ENCODE measurements around the gene CT47C1.
A peak's percentile ranks its signal among the peaks of the same experiment; 100 is the strongest.
"Not testable (repeated sequence)": the region's sequence is repeated elsewhere in the genome, so short reads cannot be mapped to it uniquely, and the experiment has no call there.

Gene CT47C1

DNA sequence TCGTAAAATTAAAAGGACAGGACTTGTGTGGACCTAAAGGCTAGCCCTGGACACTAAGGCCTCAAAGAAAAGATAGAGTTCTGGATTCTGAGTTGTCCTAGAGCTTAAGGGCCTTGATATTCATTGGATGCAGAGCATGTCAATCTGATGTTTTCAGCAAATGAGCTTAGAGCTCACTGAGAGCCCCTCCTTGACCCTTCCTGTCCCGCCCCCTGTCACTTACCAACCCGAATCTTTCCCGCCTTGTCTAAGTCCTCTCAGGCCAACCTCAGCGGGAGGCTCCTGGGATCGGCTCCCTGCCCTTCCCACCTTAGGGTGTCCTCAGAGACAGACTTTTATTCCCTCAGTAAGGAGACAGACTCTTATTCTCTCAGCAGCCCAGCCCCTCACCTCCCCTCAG is at the start of gene CT47C1:
CT47C1 (plus strand) TSS at position 250 of the 400 bp plus-strand sequence. CDS start 233 bp downstream, outside the sequence.
- DNase-seq, result no peak

DNA sequence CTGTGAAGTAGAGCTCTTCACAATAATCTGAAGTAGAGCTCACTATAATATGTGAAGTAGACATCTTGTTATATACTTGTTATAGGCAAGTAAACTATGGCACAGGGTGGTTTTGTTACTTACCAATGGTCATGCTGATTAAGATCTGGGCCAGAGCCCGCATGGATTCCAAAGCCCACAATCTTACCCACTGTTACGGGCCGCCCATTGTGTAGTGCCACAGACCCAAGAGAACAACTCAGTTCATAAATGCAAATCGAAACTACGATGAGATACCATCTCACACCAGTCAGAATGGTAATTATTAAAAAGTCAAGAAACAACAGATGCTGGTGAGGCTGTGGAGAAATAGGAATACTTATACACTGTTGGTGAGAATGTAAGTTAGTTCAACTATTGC is 46.9 kb upstream of the CT47C1 start:
- DNase-seq, result no peak

DNA sequence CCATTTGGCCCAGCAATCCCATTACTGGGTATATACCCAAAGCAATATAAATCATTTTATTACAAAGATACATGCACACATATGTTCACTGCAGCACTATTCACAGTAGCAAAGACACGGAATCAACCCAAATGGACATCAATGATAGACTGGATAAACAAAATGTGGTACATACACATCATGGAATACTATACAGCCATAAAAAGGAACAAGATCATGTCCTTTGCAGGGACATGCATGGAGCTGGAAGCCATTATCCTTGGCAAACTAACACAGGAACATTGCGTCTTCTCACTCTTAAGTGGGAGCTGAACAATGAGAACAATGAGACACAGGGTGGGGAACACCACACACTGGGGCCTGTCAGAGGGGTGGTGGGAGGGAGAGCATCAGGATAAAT is 46.4 kb upstream of the CT47C1 start:
- not testable (repeated sequence) for DNase-seq

DNA sequence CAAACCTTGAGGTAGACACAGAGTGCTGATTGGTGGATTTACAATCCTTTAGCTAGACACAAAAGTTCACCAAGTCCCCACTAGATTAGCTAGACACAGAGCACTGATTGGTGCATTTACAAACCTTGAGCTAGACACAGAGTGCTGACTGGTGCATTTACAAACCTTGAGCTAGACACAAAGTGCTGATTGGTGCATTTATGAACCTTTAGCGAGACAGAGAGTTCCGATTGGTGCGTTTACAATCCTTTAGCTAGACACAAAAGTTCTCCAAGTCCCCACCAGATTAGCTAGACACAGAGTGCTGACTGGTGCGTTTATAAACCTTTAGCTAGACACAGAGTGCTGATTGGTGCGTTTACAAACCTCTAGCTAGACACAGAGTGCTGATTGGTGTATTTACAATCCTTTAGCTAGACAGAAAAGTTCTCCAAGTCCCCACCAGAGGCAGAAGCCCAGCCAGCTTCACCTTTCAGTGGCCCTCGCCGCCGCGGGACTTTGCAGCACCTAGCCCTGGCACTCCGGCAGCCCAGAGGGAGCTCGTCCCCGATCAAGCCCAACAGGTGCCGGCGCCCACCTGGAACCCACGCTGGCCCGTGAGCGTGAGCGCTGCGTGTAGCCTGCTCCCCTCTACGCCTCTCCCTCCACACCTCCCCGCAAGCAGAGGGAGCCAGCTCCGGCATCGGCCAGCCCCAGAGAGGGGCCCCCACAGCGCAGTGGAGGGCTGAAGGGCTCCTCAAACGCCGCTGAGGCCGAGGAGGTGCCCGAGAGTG is 44.6 kb upstream of the CT47C1 start:
- DNase-seq, result not testable (repeated sequence)

DNA sequence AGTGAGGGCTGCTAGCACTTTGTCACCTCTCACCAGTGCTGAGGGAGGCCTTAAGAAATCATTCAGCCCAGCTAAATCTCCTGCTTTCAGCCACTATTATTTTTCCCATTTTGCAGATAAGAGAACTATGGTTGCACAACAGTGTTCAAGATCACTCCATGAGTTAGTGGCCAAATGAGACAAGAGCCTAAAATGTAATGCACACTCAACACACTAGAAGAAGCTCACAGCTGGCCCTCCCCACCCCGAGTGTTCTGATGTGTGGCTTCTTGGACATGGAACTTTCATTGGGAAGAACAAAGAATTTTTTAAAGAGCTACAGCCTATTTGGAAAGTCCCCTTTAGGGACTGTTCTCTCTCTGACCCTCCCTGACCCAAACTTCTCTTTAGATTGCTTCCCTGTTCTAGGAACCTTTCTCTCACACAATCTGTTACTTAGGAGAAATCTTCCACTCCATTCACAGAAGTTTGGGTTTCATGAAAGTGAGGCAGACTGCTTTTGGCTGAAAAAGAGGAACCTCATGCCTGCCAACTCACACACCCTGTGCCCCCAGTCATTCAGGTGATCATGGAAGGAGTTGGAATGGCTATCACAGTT is 44.0 kb upstream of the CT47C1 start:
- no peak for DNase-seq

DNA sequence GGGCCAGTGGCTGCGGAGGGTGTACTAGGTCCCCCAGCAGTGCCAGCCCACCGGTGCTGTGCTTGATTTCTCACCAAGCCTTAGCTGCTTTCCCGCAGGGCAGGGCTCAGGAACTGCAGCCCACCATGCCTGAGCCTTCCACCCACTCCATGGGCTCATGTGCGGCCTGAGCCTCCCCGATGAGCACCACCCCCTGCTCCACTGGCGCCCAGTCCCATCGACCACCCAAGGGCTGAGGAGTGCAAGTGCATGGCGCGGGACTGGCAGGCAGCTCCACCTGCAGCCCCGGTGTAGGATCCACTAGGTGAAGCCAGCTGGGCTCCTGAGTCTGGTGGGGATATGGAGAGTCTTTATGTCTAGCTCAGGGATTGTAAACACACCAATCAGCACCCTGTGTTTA is 43.1 kb upstream of the CT47C1 start:
- not testable (repeated sequence) for DNase-seq

DNA sequence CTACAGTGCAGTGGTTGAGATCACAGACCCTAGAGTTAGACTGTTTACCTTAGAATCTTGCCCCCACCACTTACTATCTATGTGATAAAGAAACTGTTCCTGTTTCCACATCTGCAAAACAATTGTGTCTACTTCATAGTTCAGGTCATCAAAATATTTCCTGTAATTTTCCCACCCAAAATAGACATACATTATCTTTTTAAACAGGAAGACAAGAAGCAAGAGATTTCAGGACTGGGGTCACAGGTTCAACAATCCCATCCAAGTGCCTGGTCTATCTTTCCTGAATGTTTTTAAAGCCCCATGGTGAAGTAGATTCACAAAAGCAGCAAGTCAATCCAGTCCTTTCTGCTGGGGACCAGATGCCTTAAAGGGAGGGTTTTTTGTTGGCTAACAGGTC is 41.8 kb upstream of the CT47C1 start:
- no peak for DNase-seq

DNA sequence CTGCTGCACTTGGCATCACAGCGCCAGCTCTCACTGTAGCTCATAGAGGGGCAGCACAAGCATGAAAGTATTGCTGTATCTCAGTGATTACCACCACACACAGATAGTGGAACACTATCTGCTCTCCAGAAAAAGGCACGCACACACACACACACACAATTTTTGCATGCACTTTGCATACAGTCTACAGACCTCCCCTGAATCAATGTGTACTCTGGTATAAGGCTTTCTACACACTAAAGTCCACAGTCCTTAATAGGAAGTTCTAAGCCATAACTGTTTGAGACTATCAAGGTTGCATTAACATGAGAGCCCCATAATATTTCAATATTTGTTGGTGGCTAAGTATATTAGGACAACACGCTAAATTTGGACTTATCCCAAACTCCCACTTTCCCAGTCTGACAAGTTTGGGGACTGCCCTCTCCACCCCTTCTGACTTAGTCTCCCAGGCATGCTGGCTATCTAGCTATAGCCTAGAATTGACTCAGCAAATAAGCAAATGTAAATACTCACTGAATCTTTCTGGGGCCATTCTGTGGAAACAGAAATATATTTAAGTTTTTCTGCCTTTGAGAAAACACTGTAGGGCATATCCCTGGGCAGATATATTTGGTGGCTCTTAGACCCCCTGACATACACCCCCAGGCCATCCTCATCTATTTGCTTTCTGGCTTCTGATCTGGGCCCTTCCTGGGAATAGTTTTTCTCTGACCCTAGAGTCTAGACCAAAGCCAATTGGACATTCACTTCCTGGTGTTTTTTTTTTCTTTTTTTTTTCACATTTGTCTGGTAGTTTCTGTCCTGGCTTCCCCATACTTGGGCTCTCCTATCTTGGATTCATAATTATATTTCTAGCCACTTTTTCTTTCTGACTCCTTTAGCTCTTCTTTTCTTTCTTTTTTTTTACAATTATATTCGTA is 36.4 kb upstream of the CT47C1 start:
- DNase-seq, result no peak

DNA sequence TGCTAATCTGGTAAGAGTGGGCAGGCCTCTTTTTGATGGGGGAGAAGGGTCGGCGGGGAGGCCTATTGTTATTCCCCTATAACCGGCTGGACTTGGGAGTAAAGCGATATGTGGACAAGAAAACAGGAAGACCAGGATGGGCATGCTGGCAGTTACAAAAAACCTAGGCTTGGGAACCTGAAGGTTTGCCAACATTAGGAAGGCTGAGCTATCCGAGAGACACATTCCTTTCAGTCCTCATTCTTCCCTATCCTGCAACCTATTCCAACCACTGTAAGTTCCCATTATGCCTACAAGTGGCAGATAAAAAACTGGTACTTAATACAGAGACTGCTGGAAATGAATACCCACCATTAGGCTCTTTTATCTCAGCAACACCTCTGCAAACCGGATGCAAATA is 32.4 kb upstream of the CT47C1 start:
- DNase-seq, result no peak

DNA sequence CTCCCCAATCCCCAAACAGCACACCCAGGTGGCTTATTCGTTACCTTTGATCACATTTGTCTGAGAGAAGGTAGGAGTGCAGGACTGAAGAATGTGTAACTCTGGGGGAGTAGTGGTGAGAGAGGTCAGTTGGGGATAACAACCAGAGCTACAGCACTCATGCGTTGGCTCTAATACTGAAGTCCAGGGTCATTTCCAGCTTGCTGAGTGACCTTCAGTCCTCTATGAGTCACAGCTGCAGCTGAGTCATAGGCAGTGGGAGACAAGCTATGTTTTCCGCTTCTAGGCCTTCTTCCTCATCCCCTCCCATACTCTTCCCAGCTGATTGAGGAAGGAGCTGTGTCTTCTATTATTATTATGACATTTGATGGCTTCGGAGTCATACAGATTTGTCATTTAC is 31.6 kb upstream of the CT47C1 start:
- peak; percentile 48 for DNase-seq

DNA sequence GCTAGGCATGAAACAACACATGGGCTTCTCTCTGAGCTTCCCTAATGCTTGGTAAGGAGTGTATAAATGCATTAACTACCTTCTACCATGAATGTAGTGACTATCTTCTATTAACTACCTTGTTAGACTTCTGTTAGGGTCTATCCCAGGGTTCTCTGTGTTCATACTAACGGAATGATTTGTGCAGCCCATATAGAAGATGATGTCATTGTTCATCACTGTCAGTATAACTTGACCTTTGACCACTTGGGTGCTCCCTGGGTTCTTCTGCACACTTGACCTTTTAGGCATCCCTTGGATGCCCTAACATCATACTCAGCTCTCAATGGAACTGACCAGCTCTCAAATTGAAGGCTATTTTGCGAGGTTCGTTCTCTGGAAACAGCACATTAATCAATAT is 30.8 kb upstream of the CT47C1 start:
- no peak for DNase-seq

DNA sequence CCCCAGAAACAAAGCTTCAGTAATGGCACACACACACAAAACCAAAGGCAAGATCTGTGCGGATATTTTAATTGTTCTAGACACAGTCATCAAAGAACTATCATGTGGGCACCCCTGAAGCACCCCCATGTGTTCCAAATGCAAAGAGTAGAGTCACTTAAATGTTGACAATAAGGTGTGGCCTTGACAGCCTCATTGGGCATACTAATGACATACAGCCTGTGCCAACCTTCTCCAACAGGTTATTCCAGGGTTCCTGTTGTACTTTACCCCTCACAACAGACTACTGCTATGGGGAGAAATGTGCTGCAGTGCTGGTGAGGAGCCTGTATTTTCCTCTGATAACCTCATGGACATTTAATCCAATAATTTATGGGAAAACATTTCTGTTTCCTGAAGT is 29.8 kb upstream of the CT47C1 start:
- no peak for DNase-seq

DNA sequence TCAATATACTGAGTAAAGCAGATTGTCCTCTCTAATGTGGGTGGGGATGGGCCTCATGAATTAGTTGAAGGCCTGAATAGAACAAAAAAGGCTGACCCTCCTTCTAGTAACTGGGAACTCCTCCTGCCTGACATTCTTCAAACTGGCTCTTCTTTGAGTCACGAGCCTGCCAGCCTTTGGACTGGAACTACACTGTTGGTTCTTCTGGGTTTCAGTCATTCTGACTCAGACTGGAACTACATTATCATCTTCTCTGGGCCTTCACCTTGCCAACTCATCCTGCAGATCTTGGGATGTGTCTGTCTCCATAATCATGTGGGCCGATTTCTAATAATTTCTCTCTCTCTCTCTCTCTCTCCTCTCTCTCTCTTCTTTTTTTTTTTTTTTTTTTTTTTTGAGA is 26.9 kb upstream of the CT47C1 start:
- DNase-seq, result no peak

DNA sequence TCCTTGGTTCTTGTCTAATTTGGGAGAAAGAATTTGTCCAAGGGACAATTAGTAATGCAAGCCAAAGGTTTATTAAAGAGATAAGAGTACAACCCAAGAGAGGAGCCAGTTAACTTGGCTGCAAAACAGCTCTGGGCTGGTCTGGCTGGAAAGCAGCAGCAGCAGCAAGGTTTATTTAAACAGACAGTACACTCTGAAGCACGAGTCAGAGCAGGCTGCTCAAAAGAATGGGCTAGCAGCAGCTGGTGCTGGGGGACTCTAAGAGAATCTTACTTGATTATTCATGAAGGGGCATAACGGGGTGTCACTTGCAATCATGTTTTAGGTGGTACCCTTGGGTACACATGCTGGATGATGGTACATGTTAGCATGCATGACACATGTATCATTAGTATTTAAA is 17.1 kb upstream of the CT47C1 start:
- DNase-seq, result no peak

DNA sequence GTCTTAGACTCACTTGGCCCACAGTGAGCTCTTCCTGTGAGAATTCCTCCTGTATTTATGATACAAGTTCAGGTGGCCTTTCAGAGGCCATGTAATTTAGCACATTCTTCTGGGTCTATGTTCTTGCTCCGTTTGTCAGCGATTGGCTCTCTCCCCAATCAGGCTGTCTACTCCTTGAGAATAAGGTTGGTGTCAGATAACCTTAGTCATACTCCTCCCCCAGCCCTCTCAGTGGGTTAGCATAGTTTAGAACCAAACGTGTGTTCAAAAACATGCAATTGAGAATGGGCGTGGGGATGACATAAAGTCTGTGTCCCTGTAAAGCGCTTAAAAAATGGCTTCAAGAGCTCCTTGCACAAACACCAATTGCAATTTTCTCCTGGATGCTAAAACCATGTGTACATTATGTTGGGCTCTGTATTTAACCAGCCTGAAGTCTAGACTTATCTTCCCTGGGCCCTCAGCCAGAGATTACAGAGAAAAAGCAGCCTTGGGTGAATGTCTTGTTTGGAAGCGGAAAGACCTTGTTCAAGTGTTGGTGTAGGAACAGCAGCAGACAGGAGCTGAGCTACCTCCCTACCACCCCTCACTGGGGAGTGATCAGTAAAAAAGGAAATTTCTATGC is 9.9 kb upstream of the CT47C1 start:
- DNase-seq, result peak; percentile 42

DNA sequence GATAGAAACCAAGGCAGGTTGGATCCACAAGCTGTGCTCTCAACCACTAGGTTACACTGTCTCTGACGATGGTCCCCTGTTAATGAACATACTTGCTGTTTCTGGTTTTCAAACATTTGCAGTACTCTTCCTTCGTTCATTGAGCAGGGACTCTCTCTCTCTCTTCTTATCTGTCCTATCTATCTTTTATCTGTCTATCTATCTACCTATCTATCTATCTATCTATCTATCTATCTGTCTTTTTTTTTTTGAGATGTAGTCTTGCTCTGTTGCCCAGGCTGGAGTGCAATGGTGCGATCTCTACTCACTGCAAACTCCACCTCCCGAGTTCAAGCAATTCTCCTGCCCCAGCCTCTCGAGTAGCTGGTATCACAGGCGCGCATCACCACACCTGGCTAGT is 9.4 kb upstream of the CT47C1 start:
- DNase-seq, result no peak

DNA sequence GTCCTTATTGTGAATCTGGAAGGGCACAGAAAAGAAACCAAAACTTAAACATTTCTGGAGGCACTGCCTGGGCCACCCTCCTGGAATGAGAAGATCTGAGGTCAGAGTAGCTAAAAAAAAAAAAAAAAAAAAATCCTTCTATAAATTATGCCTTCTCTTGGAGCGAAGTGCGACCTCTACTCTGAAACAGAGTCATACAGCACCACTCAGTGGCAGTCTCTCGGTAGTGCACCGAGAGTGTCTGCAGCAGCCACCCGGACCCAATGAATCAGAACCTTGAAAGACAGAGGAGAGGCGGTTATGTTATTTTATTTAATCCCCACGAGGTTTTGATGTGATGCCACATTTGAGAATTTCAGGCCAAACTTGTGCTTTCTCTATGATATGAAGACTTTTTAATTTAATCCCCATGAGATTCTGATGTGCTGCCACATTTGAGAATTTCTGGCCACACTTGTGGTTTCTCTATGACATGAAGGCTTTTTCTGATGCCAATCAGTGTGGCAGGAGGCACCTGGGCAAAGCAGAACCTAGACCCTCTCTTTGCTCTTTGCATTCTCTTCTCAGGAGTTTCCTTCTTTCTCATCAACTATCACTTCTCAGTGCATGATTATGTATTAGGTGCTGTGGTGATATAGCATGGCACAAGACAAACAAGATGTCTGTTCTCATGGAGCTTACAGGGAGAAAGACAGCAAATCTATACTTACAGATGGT is 5.6 kb upstream of the CT47C1 start:
- peak; percentile 46 for DNase-seq

DNA sequence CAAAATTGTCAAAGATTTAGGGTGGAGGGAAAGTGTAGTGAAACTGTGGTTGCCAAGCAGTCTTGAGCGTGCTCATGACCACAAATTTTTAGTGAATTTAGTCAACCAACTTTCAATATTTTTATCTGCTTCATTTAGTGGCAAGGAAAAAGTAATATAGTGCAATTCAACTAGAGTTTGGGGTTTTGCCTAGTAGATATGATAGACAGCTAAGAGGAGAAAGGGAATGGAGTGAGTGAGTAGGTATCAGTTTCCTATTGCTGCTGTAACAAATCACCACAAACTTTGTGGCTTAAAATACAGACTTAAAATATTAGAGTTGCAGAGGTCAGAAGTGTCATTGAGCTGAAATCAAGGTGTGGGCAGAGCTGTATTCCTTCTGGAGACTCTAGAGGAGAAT is 3.7 kb upstream of the CT47C1 start:
- DNase-seq, result no peak

DNA sequence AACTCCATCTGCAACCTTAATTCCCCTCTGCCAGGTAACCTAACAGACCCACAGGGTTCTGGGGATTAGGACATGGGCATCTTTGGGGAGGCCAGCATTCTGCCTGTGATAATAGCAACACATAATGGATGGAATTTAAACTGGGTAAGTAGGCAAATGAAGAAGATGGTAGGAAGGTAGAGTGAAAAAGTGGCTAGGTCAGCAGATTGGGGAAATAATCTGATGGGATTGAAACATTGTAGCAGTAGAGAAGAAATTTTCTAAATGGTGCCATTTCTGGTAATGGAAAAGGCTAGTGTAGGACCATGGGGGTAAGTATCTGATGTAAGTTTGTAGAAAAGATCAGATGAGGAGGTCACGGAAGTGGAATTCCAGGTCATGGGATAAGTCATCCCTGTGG is 3.0 kb upstream of the CT47C1 start:
- no peak for DNase-seq

DNA sequence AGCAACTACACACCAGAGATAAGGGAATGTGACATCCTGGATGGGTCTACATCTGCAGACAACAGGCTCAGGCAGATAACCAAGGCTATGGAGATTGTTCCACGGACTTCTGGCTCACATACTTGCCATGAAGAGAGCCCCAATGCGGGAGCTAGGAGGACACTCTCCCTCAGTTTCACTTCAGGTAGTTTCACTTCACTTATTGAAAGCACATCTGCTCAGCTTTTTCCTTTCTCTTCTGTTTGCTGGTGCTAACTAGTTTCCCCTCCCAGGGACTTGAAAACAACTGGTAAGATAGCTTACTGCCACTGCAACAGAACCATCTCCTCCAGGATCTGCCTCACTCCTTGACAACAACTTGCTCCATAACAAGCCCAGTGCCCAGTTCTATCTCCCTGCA is 1.4 kb upstream of the CT47C1 start:
- no peak for DNase-seq

DNA sequence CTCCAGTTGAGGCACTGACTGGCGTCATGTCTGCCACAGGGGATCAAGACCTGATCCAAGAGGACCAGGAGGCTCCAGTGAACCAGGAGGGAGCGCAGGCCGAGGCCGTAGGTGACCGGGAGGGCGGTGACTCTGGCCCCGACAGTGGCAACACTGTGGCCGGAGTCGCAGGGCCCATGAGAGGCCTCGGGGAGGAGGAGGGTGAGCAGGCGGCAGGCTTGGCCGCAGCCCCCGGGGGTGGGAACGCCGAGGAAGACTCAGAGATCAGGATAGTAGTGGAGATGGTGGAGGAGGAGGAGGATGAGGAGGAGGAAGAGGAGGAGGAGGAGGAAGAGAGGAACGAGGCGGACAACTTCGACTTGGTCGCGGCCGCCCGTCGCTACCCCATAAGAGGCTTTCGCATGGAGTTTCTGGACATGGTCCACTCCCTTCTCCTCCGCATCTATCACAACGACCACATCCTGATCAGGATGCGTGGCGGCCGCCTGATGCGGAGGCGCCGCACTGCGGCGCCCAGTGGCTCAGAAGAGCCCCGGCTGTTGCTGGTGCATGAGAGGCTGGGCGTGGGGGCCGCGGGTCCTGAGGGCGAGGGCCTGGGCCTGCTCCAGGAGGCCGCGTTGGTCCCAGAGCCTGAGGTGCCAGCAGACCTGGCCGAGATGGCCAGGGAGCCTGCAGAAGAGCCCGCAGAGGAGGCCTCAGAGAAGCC is 560 bp downstream of the CT47C1 start:
- DNase-seq, result no peak

DNA sequence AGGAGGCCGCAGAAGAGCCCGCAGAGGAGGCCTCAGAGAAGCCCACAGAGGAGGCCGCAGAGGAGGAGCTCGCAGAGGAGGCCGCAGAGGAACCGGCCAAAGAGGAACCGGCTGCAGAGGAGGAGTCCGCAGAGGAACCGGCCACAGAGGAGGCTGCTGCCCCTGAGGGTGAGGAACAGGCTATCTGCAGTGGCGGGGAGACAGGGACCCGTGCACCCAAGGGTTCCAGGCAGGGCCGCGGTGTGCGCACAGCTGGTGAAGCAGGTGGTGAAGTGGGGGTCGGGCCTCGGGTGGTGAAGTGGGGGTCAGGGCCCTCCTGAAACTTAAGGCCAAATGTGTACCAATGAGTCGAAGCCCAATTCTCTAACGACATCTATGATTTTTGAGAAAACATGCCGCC is 1.1 kb downstream of the CT47C1 start:
- no peak for DNase-seq
